Duodenal mucosa (tissue), 2 donors: Measurements from ENCODE around the gene PALM3.

Source experiments
- H3K27ac ChIP-seq: one replicate; pipeline ENCODE4 v1.7.0; 2013; ENCODE audit warnings: low read depth, low read length
- H3K27me3 ChIP-seq, 2 donors: one replicate each; pipeline ENCODE4 v1.7.0; 2013; ENCODE audit warnings: low read length in 2 of 2, control low read depth in 1 of 2; ENCODE audit not compliant: insufficient read depth in 2 of 2, control insufficient read depth in 1 of 2
- H3K36me3 ChIP-seq, 2 donors: one replicate each; pipeline ENCODE4 v1.7.0; 2013; ENCODE audit warnings: low read length in 2 of 2, control low read depth in 1 of 2; ENCODE audit not compliant: insufficient read depth in 2 of 2, control insufficient read depth in 1 of 2
- H3K4me1 ChIP-seq, 2 donors: one replicate each; pipeline ENCODE4 v1.7.0; 2013; ENCODE audit warnings: low read length in 2 of 2, control low read depth in 1 of 2; ENCODE audit not compliant: insufficient read depth in 2 of 2, control insufficient read depth in 1 of 2
- H3K4me3 ChIP-seq, 2 donors: one replicate each; pipeline ENCODE4 v1.7.0; 2013; ENCODE audit warnings: low read length in 2 of 2, low read depth in 1 of 2
- H3K9ac ChIP-seq, 2 donors: one replicate each; pipeline ENCODE4 v1.7.0; 2013; ENCODE audit warnings: low read length in 2 of 2, low read depth in 1 of 2
- H3K9me3 ChIP-seq, 2 donors: one replicate each; pipeline ENCODE4 v1.7.0; 2013; ENCODE audit warnings: low read length in 2 of 2, control low read depth in 1 of 2; ENCODE audit not compliant: control insufficient read depth in 1 of 2

Gene PALM3

GRCh38 chr19:14059093-14059480 is 2.8 kb downstream of the PALM3 start:
- H3K9me3 ChIP-seq, result no peaks in the 10 kb centered on the region
- no peak overlapping the region for H3K4me3 ChIP-seq
- H3K27me3 ChIP-seq, result peaks cover 11 to 22% of the 10 kb centered on the region in 2 donors
- H3K27ac ChIP-seq, result no peak overlapping the region
- H3K36me3 ChIP-seq, result no peaks in the 10 kb centered on the region
- H3K9ac ChIP-seq, result no peak overlapping the region
- H3K4me1 ChIP-seq, result peaks cover 20 to 21% of the 10 kb centered on the region in 2 donors

GRCh38 chr19:14058182-14059092 is 3.4 kb downstream of the PALM3 start:
- Histone ChIP-seq H3K27ac (no peak overlapping the region), H3K36me3 (no peaks in the 10 kb centered on the region), H3K9me3 (no peaks in the 10 kb centered on the region), H3K4me3 (no peak overlapping the region), H3K27me3 (peaks cover 11 to 22% of the 10 kb centered on the region in 2 donors), H3K9ac (no peak overlapping the region), H3K4me1 (peaks cover 20 to 21% of the 10 kb centered on the region in 2 donors)

- Histone ChIP-seq H3K9ac (no peak overlapping the region), H3K27me3 (peaks cover 11 to 22% of the 10 kb centered on the region in 2 donors), H3K36me3 (peaks cover 0 to 5% of the 10 kb centered on the region in 2 donors), H3K27ac (no peak overlapping the region), H3K4me1 (peaks cover 16 to 19% of the 10 kb centered on the region in 2 donors), H3K9me3 (no peaks in the 10 kb centered on the region), H3K4me3 (no peak overlapping the region)
These were observed 5.0 kb downstream of the PALM3 start for GRCh38 chr19:14056741-14057356.

GRCh38 chr19:14056069-14056666 is 5.7 kb downstream of the PALM3 start:
- peaks cover 0 to 5% of the 10 kb centered on the region in 2 donors for H3K36me3 ChIP-seq
- H3K9me3 ChIP-seq, result no peaks in the 10 kb centered on the region
- peaks cover 11 to 22% of the 10 kb centered on the region in 2 donors for H3K27me3 ChIP-seq
- no peak overlapping the region for H3K4me3 ChIP-seq
- H3K9ac ChIP-seq, result no peak overlapping the region
- H3K4me1 ChIP-seq, result peaks cover 9 to 12% of the 10 kb centered on the region in 2 donors
- no peak overlapping the region for H3K27ac ChIP-seq

- H3K9ac ChIP-seq, result no peak overlapping the region
- H3K9me3 ChIP-seq, result no peaks in the 10 kb centered on the region
- H3K27me3 ChIP-seq, result peaks cover 11 to 22% of the 10 kb centered on the region in 2 donors
- no peak overlapping the region for H3K27ac ChIP-seq
- H3K4me1 ChIP-seq, result peaks cover 9 to 11% of the 10 kb centered on the region in 2 donors
- peaks cover 0 to 8% of the 10 kb centered on the region in 2 donors for H3K36me3 ChIP-seq
- H3K4me3 ChIP-seq, result no peak overlapping the region
These were observed 6.5 kb downstream of the PALM3 start for GRCh38 chr19:14055396-14055795.

- Histone ChIP-seq H3K4me1 (peaks cover 6 to 8% of the 10 kb centered on the region in 2 donors), H3K9ac (no peak overlapping the region), H3K9me3 (no peaks in the 10 kb centered on the region), H3K4me3 (no peak overlapping the region), H3K27ac (no peak overlapping the region), H3K27me3 (peaks cover 11 to 19% of the 10 kb centered on the region in 2 donors), H3K36me3 (peaks cover 0 to 8% of the 10 kb centered on the region in 2 donors)
These were observed 7.2 kb downstream of the PALM3 start for GRCh38 chr19:14054721-14055120.

GRCh38 chr19:14054099-14054498 is 7.8 kb downstream of the PALM3 start:
- Histone ChIP-seq H3K27ac (no peak overlapping the region), H3K4me1 (peaks cover 2 to 4% of the 10 kb centered on the region in 2 donors), H3K9me3 (no peaks in the 10 kb centered on the region), H3K4me3 (no peak overlapping the region), H3K27me3 (peaks cover 11 to 13% of the 10 kb centered on the region in 2 donors), H3K9ac (no peak overlapping the region), H3K36me3 (peaks cover 0 to 8% of the 10 kb centered on the region in 2 donors)

- Histone ChIP-seq H3K27me3 (peaks cover 6 to 7% of the 10 kb centered on the region in 2 donors), H3K9me3 (no peaks in the 10 kb centered on the region), H3K36me3 (peaks cover 0 to 8% of the 10 kb centered on the region in 2 donors)
These were observed 8.4 kb downstream of the PALM3 start for GRCh38 chr19:14053500-14053899.

GRCh38 chr19:14053032-14053431 is 8.8 kb downstream of the PALM3 start:
- no peak overlapping the region for H3K4me3 ChIP-seq
- peaks cover 1 to 2% of the 10 kb centered on the region in 2 donors for H3K27me3 ChIP-seq
- peaks cover 0 to 8% of the 10 kb centered on the region in 2 donors for H3K36me3 ChIP-seq
- H3K9ac ChIP-seq, result no peak overlapping the region
- H3K9me3 ChIP-seq, result no peaks in the 10 kb centered on the region
- H3K27ac ChIP-seq, result no peak overlapping the region
- peaks cover 0 to 1% of the 10 kb centered on the region in 2 donors for H3K4me1 ChIP-seq

More at GRCh38 chr19:14053500-14053899, 8.4 kb downstream of the PALM3 start:
- Histone ChIP-seq H3K4me1 (peaks cover 0 to 4% of the 10 kb centered on the region in 2 donors), H3K9ac (no peak overlapping the region), H3K27ac (no peak overlapping the region), H3K4me3 (no peak overlapping the region)

- Histone ChIP-seq H3K27ac (no peak overlapping the region), H3K9me3 (no peaks in the 10 kb centered on the region), H3K36me3 (peaks cover 0 to 8% of the 10 kb centered on the region in 2 donors)
These were observed 9.4 kb downstream of the PALM3 start for GRCh38 chr19:14052470-14052869.

More at GRCh38 chr19:14052470-14052869, 9.4 kb downstream of the PALM3 start:
- H3K4me3 ChIP-seq, result no peak overlapping the region
- H3K4me1 ChIP-seq, result no peaks in the 10 kb centered on the region
- no peak overlapping the region for H3K9ac ChIP-seq
- no peaks in the 10 kb centered on the region for H3K27me3 ChIP-seq
